Loucy (cell line): ENCODE data around the gene TASP1.

ENCODE experiments used
- H2AFZ ChIP-seq: fragments of 200-600 bp; sonication (generic); 2 replicates; pipeline ENCODE4 v1.6.0; 2016; ENCODE audit warnings: antibody characterized with exemption, mild to moderate bottlenecking, low read length, moderate library complexity
- H3F3A ChIP-seq: fragments of 200-600 bp; 2 replicates; pipeline ENCODE4 v1.6.0; 2016; ENCODE audit warnings: antibody characterized with exemption, low read depth, mild to moderate bottlenecking
- H3K27me3 ChIP-seq: fragments of 200-600 bp; sonication (generic); 2 replicates; pipeline ENCODE4 v1.6.1; 2014; ENCODE audit warnings: low read length, mild to moderate bottlenecking; ENCODE audit not compliant: insufficient read depth, poor library complexity, severe bottlenecking
- H3K36me3 ChIP-seq: fragments of 200-600 bp; sonication (generic); 2 replicates; pipeline ENCODE4 v1.6.1; 2016; ENCODE audit warnings: low read length; ENCODE audit not compliant: insufficient read depth
- H3K4me1 ChIP-seq: fragments of 200-600 bp; sonication (generic); 2 replicates; pipeline ENCODE4 v1.5.1; 2014; ENCODE audit warnings: low read length, mild to moderate bottlenecking; ENCODE audit not compliant: insufficient read depth, poor library complexity, severe bottlenecking
- H3K4me2 ChIP-seq: fragments of 200-600 bp; sonication (generic); 2 replicates; pipeline ENCODE4 v1.6.0; 2014; ENCODE audit warnings: antibody characterized with exemption, low read length, low read depth, mild to moderate bottlenecking; ENCODE audit not compliant: poor library complexity, severe bottlenecking
- H3K4me3 ChIP-seq: fragments of 200-600 bp; sonication (generic); 2 replicates; pipeline ENCODE4 v1.5.1; 2014; ENCODE audit warnings: low read length, mild to moderate bottlenecking, mixed read lengths; ENCODE audit not compliant: poor library complexity, severe bottlenecking
- H3K79me2 ChIP-seq: fragments of 200-600 bp; sonication (generic); 2 replicates; pipeline ENCODE4 v1.6.1; 2014; ENCODE audit warnings: low read length; ENCODE audit not compliant: insufficient read depth
- H3K9ac ChIP-seq: fragments of 200-600 bp; sonication (generic); 2 replicates; pipeline ENCODE4 v1.6.0; 2014; ENCODE audit warnings: mild to moderate bottlenecking, low read depth, low read length, moderate library complexity; ENCODE audit not compliant: poor library complexity, severe bottlenecking
- H3K9me2 ChIP-seq: fragments of 200-600 bp; sonication (generic); replicated peaks from 2 replicates; pipeline ENCODE4 v1.6.1; 2016; ENCODE audit warnings: low read depth, low read length, mixed read lengths
- H3K9me3 ChIP-seq: fragments of 200-600 bp; sonication (generic); 2 replicates; pipeline ENCODE4 v1.6.1; 2014; ENCODE audit warnings: mild to moderate bottlenecking, antibody characterized with exemption, low read length, low read depth; ENCODE audit not compliant: insufficient read depth
- H4K20me1 ChIP-seq: fragments of 200-600 bp; sonication (generic); 2 replicates; pipeline ENCODE4 v1.6.0; 2014; ENCODE audit warnings: antibody characterized with exemption, low read length, mild to moderate bottlenecking; ENCODE audit not compliant: insufficient read depth, poor library complexity, severe bottlenecking
- EZH2phosphoT487 ChIP-seq: fragments of 200-600 bp; IDR thresholded peaks from 2 replicates; pipeline ENCODE4 v1.6.1; 2018; ENCODE audit warnings: antibody characterized with exemption, mild to moderate bottlenecking, moderate library complexity, borderline replicate concordance
- TF ChIP-seq, protein P1 (sequence below): fragments of 200-600 bp; sonication (generic); conservative IDR thresholded peaks from 2 replicates; pipeline ENCODE4 v1.5.1; 2014; ENCODE audit warnings: mild to moderate bottlenecking, antibody characterized with exemption, low read length

TASP1 gene

DNA sequence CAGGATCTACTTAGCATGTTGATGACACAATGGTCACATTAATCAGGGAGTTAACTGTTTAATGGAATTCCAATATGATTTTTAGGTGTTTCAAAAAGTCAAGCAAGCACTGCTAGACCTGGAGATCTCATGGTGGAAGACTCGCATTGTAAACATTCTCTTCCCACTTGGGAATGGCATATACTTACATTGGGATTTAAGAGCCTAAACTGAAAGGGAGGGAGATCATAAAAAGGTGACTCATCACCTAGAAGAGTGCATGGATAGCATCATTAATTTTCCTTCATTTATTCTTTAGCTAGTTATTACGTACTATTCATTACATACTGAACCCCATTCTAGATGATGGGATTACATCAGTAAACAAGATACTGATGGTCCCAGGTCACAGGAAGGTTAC lies 185.4 kb downstream of the TASP1 start:
- no peak overlapping the region for H3K9ac ChIP-seq
- no peaks in the 10 kb centered on the region for H3K4me1 ChIP-seq
- H3K36me3 ChIP-seq, result no peaks in the 10 kb centered on the region
- no peaks in the 10 kb centered on the region for H3K9me2 ChIP-seq
- H3K4me2 ChIP-seq, result no peak overlapping the region
- H3K4me3 ChIP-seq, result no peak overlapping the region
- TF ChIP-seq EZH2phosphoT487, result no peak
- TF ChIP-seq, protein P1, sequence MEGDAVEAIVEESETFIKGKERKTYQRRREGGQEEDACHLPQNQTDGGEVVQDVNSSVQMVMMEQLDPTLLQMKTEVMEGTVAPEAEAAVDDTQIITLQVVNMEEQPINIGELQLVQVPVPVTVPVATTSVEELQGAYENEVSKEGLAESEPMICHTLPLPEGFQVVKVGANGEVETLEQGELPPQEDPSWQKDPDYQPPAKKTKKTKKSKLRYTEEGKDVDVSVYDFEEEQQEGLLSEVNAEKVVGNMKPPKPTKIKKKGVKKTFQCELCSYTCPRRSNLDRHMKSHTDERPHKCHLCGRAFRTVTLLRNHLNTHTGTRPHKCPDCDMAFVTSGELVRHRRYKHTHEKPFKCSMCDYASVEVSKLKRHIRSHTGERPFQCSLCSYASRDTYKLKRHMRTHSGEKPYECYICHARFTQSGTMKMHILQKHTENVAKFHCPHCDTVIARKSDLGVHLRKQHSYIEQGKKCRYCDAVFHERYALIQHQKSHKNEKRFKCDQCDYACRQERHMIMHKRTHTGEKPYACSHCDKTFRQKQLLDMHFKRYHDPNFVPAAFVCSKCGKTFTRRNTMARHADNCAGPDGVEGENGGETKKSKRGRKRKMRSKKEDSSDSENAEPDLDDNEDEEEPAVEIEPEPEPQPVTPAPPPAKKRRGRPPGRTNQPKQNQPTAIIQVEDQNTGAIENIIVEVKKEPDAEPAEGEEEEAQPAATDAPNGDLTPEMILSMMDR, result no peak
- no peaks in the 10 kb centered on the region for H3K79me2 ChIP-seq
- H3F3A ChIP-seq, result no peaks in the 10 kb centered on the region
- no peak overlapping the region for H2AFZ ChIP-seq
- H3K9me3 ChIP-seq, result no peaks in the 10 kb centered on the region
- H3K27me3 ChIP-seq, result no peaks in the 10 kb centered on the region
- H4K20me1 ChIP-seq, result no peaks in the 10 kb centered on the region

DNA sequence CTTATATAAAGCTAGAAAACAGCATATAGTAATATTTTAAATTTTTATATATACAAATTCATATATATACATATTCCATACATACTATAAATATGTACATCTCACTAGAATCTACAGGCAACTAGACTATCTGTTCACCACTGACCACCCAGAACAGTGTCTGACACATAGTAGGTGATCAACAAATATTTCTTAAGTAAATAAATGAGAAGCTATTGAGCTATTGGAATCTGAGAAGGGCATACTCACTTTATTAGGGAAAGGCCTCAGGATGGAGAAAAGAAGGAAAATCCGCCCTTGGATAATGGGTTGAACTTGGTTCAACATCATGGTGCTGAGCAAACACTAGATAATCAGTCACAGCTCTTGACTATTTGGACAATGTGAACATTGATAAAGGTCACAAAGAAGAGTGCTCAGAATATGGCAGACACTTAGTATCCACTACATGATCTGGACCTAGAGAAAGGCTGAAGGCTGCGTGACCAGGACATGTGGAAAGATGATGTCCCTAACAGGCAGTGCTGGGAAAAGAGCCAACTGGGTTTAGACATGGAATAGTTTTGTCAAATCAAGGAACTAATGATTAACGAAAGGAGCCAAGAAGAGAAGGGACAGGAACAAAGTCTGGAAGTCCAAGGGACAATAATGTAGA lies 186.1 kb downstream of the TASP1 start:
- Histone ChIP-seq H3K27me3 (no peaks in the 10 kb centered on the region), H3K9ac (no peak overlapping the region), H3K9me3 (no peaks in the 10 kb centered on the region), H3F3A (no peaks in the 10 kb centered on the region), H3K36me3 (no peaks in the 10 kb centered on the region; the same call in 1 of the 2 replicates), H3K4me1 (no peaks in the 10 kb centered on the region), H3K79me2 (no peaks in the 10 kb centered on the region), H3K4me3 (no peak overlapping the region), H3K4me2 (no peak overlapping the region), H4K20me1 (no peaks in the 10 kb centered on the region), H3K9me2 (no peaks in the 10 kb centered on the region), H2AFZ (no peak overlapping the region)
- no peak for TF ChIP-seq EZH2phosphoT487
- TF ChIP-seq, protein P1, result no peak

GRCh38 chr20:13449868-13450434 lies 188.8 kb downstream of the TASP1 start:
- Histone ChIP-seq H3F3A (no peaks in the 10 kb centered on the region), H3K4me3 (no peak overlapping the region), H3K79me2 (no peaks in the 10 kb centered on the region), H3K4me1 (no peaks in the 10 kb centered on the region), H3K36me3 (no peaks in the 10 kb centered on the region; the same call in 1 of the 2 replicates), H3K4me2 (no peak overlapping the region), H3K9me3 (no peaks in the 10 kb centered on the region), H4K20me1 (no peaks in the 10 kb centered on the region), H3K27me3 (no peaks in the 10 kb centered on the region), H3K9me2 (no peaks in the 10 kb centered on the region), H2AFZ (no peak overlapping the region), H3K9ac (no peak overlapping the region)
- TF ChIP-seq EZH2phosphoT487, result no peak
- TF ChIP-seq, protein P1, result no peak
